ENCODE measurements around the gene COX4I2. TPM values are rescaled to one million over a fixed set of nuclear protein-coding genes. Genes with fewer than 3 reads are reported as not detected.
"Not testable (repeated sequence)": the region's sequence is repeated elsewhere in the genome, so short reads cannot be mapped to it uniquely, and the experiment has no call there.

Gene COX4I2
- total RNA-seq, 3 donors from 2014 or later = 5.3 TPM; not detected in 2

GRCh38 chr20:31640259-31640658, 2.5 kb downstream of the COX4I2 start:
- Histone ChIP-seq H3K27me3 (peaks cover 0 to 17% of the 10 kb centered on the region in 2 donors), H3K4me1 (no peaks in the 10 kb centered on the region), H3K27ac (no peak overlapping the region), H3K36me3 (no peaks in the 10 kb centered on the region), H3K4me3 (no peak overlapping the region), H3K9me3 (no peaks in the 10 kb centered on the region)
- TF ChIP-seq POLR2AphosphoS5 (IDR thresholded peaks at IDR 0.05) = no peak
- TF ChIP-seq, protein P1, sequence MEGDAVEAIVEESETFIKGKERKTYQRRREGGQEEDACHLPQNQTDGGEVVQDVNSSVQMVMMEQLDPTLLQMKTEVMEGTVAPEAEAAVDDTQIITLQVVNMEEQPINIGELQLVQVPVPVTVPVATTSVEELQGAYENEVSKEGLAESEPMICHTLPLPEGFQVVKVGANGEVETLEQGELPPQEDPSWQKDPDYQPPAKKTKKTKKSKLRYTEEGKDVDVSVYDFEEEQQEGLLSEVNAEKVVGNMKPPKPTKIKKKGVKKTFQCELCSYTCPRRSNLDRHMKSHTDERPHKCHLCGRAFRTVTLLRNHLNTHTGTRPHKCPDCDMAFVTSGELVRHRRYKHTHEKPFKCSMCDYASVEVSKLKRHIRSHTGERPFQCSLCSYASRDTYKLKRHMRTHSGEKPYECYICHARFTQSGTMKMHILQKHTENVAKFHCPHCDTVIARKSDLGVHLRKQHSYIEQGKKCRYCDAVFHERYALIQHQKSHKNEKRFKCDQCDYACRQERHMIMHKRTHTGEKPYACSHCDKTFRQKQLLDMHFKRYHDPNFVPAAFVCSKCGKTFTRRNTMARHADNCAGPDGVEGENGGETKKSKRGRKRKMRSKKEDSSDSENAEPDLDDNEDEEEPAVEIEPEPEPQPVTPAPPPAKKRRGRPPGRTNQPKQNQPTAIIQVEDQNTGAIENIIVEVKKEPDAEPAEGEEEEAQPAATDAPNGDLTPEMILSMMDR (IDR thresholded peaks at IDR 0.05) = no peak
- no peak for TF ChIP-seq POLR2A (IDR thresholded peaks at IDR 0.05)
- DNase-seq (ENCODE audit: low spot score in 2 of 2) = no peak
- intact Hi-C loops (cut with DNase I; ENCODE audit: low total_unique reads) = no loop called here

DNA sequence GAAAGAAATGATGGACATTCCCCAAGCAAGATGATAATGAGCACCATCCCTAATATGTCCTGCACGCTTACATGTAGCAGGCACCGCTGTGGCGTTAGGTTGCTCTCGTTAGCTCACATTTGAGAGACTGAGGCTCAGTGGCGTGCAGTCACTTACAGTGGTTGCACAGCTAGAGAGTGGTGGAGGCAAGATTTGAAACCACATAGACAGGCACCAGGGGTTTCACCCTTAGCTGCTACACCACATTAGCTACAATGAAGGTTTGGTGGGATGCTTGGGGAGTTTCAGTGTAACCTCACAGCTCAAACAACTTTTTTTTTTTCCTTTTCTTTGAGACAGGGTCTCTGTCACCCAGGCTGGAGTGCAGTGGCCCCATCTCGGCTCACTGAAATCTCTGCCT, 3.7 kb downstream of the COX4I2 start:
- DNase-seq (ENCODE audit: low spot score in 2 of 2) = no peak
- H3K9me3 ChIP-seq = no peaks in the 10 kb centered on the region
- no peaks in the 10 kb centered on the region for H3K4me1 ChIP-seq
- no peak overlapping the region for H3K27ac ChIP-seq
- peaks cover 0 to 17% of the 10 kb centered on the region in 2 donors for H3K27me3 ChIP-seq
- TF ChIP-seq POLR2A (IDR thresholded peaks at IDR 0.05) (no peak), POLR2AphosphoS5 (IDR thresholded peaks at IDR 0.05) (no peak)
- TF ChIP-seq, protein P1 (IDR thresholded peaks at IDR 0.05) = no peak
- intact Hi-C loops (cut with DNase I; ENCODE audit: low total_unique reads) = no loop called here
- no peak overlapping the region for H3K4me3 ChIP-seq
- H3K36me3 ChIP-seq = no peaks in the 10 kb centered on the region

GRCh38 chr20:31642837-31643236, 5.1 kb downstream of the COX4I2 start:
- intact Hi-C loops (cut with DNase I; ENCODE audit: low total_unique reads) = no loop called here
- no peak for TF ChIP-seq POLR2A (IDR thresholded peaks at IDR 0.05)
- TF ChIP-seq, protein P1 (IDR thresholded peaks at IDR 0.05) = no peak
- no peak for TF ChIP-seq POLR2AphosphoS5 (IDR thresholded peaks at IDR 0.05)
- no peaks in the 10 kb centered on the region for H3K36me3 ChIP-seq
- no peaks in the 10 kb centered on the region for H3K9me3 ChIP-seq
- H3K27ac ChIP-seq = no peak overlapping the region
- no peaks in the 10 kb centered on the region for H3K4me1 ChIP-seq
- H3K4me3 ChIP-seq = no peak overlapping the region
- peaks cover 0 to 11% of the 10 kb centered on the region in 2 donors for H3K27me3 ChIP-seq
- DNase-seq (ENCODE audit: low spot score in 2 of 2) = no peak

DNA sequence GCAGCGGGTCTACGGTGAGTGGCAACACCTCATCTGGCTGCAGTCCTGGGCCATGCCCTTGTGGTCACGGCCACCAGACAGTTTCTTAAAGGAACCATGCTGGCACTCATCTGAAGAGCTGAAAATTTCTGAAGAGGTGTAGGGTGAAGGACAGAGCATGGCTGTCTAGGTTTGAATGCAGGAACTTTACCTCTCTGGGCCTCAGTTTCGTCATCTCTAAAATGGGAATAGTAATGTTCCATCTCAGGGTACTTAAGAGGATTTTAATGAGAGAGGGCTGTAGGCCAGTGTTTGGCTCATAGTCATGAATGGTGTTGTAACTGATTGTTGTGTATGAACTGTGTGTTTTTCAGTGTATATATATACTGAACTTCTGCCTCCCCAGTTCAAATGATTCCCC, 5.8 kb downstream of the COX4I2 start:
- H3K27me3 ChIP-seq = peaks cover 0 to 6% of the 10 kb centered on the region in 2 donors
- no peak for DNase-seq (ENCODE audit: low spot score in 2 of 2)
- H3K4me1 ChIP-seq = no peaks in the 10 kb centered on the region
- H3K4me3 ChIP-seq = no peak overlapping the region
- intact Hi-C loops (cut with DNase I; ENCODE audit: low total_unique reads) = no loop called here
- TF ChIP-seq POLR2AphosphoS5 (IDR thresholded peaks at IDR 0.05) (no peak), POLR2A (IDR thresholded peaks at IDR 0.05) (no peak)
- TF ChIP-seq, protein P1 (IDR thresholded peaks at IDR 0.05) = no peak
- no peak overlapping the region for H3K27ac ChIP-seq
- H3K9me3 ChIP-seq = no peaks in the 10 kb centered on the region
- no peaks in the 10 kb centered on the region for H3K36me3 ChIP-seq

DNA sequence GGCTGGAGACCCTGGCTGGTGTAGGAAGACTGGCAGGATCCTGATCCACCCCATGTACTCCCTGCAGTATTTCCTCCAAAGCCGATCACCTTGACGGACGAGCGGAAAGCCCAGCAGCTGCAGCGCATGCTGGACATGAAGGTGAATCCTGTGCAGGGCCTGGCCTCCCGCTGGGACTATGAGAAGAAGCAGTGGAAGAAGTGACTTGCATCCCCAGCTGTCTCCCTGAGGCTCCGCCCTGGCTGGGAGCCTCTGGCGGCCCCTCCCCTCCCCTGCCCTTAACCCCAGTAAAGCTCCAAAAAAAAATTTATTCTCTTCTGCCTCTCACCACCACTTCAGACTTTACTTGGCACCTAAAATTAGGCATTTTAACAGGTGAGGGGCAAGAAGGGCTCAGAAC, 7.0 kb downstream of the COX4I2 start:
- H3K4me3 ChIP-seq = no peak overlapping the region
- no peaks in the 10 kb centered on the region for H3K9me3 ChIP-seq
- H3K4me1 ChIP-seq = no peaks in the 10 kb centered on the region
- TF ChIP-seq POLR2AphosphoS5 (IDR thresholded peaks at IDR 0.05) = no peak
- TF ChIP-seq POLR2A (IDR thresholded peaks at IDR 0.05) = no peak
- TF ChIP-seq, protein P1 (IDR thresholded peaks at IDR 0.05) = no peak
- intact Hi-C loops (cut with DNase I; ENCODE audit: low total_unique reads) = no loop called here
- H3K27ac ChIP-seq = no peak overlapping the region
- H3K27me3 ChIP-seq = no peaks in the 10 kb centered on the region
- no peak for DNase-seq (ENCODE audit: low spot score in 2 of 2)
- no peaks in the 10 kb centered on the region for H3K36me3 ChIP-seq

GRCh38 chr20:31648104-31648503, 10.4 kb downstream of the COX4I2 start:
- H3K4me3 ChIP-seq; DNase-seq (ENCODE audit: low spot score in 2 of 2); H3K9me3 ChIP-seq; H3K36me3 ChIP-seq; H3K4me1 ChIP-seq; H3K27ac ChIP-seq; intact Hi-C loops (cut with DNase I; ENCODE audit: low total_unique reads); H3K27me3 ChIP-seq: not testable (repeated sequence)

All from breast epithelium (tissue), 4 donors.